Measurements from ENCODE around the gene GSTO2.

GSTO2 gene

DNA sequence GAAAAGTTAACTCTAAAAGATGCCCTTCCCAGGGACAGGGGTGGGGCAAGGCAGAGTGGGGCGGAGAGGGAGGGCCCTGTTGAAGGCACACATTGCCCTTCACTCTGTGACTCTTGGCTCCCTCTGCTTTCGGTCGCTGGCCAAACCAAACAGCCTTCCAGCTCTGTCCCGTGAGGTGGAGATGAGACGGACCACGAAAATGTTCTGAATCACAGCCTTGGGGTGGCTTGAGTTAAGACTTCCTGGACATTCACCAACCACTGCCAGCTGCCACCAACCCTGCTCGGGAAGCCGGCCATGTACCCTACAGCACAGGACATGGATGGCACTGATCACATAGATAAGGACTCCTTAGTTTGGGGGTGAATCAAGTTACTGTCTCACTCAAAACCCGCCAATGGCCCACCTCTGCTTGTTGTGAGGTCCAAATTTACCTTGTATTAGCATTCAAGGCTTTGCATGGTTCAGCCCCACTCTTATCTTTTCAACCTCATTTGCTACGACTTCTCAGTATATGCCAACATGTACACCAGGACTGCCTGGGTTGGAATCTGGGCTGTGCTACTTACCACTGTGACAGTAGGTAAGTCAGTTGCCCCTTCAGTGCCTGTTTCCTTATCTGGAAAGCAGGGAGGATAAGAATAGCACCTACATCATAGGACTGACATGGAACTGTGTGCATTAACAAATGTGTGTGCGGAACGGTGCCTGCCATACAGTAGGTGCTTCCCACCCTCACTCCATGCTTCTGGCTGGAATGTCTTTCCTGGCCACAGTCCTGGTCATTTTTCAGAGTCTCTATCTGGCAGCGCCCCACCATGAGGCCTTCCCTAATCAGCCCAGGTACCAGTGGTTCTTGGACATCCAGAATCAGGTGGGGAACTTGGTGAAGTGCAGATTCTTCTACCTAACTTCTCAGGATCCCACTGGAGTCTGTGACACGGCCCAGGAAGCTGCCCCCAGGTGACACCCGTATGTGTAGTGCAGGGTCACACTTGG lies 41.3 kb downstream of the GSTO2 start:
- peaks cover 65% of the 10 kb centered on the region for H3K36me3 ChIP-seq (ENCODE audit: control insufficient read depth, insufficient read depth, low read length)
- 95 to 98% methylated on average over 12 to 13 of the region's 15 CpGs for whole genome bisulfite sequencing, 2 experiments (ENCODE audit: insufficient coverage in 2 of 2)

DNA sequence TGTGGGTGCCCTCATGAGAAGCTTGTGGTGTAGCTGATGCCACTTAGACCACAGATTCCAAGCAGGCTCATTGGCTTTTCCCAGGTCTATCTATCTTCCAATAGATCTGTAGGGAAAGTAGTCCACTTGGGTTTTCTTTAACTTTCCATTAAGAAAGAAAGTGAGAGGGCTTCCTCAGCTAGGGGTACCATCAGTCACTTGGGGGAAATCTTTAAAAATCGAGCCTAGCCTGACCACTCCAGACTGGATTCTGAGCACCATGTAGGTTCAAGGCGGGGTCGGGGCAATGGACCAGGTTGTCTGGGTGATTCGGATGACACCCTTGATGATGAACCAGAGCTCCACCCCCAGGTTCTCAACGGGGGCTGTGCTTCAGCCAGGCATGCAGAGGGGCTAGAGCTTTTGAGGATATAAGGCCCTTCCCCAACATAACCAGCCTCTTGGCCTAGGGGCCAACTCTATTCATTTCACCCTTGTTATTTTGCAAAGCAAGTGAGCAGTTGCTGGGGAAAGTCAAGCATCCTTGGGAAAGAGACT lies 42.3 kb downstream of the GSTO2 start:
- H3K4me3 ChIP-seq (ENCODE audit: extremely low read depth, insufficient read depth, low read length, poor library complexity, severe bottlenecking) = no peak overlapping the region
- H3K27ac ChIP-seq (ENCODE audit: low read depth, low read length, severe bottlenecking) = no peak overlapping the region
- H3K36me3 ChIP-seq (ENCODE audit: control insufficient read depth, insufficient read depth, low read length) = peaks cover 75% of the 10 kb centered on the region
- 88 to 92% methylated on average over 4 to 5 of the region's 5 CpGs for WGBS, 2 experiments (ENCODE audit: insufficient coverage in 2 of 2)
- peaks cover 6% of the 10 kb centered on the region for H3K4me1 ChIP-seq (ENCODE audit: control insufficient read depth, insufficient read depth, low read length, poor library complexity, severe bottlenecking)
- H3K9me3 ChIP-seq (ENCODE audit: control insufficient read depth, low read length) = no peaks in the 10 kb centered on the region

More for the DNA sequence above, 41.3 kb downstream of the GSTO2 start:
- Histone ChIP-seq H3K4me1 (ENCODE audit: control insufficient read depth, insufficient read depth, low read length, poor library complexity, severe bottlenecking) (peaks cover 6% of the 10 kb centered on the region), H3K4me3 (ENCODE audit: extremely low read depth, insufficient read depth, low read length, poor library complexity, severe bottlenecking) (no peak overlapping the region), H3K27ac (ENCODE audit: low read depth, low read length, severe bottlenecking) (no peak overlapping the region), H3K9me3 (ENCODE audit: control insufficient read depth, low read length) (no peaks in the 10 kb centered on the region)

DNA sequence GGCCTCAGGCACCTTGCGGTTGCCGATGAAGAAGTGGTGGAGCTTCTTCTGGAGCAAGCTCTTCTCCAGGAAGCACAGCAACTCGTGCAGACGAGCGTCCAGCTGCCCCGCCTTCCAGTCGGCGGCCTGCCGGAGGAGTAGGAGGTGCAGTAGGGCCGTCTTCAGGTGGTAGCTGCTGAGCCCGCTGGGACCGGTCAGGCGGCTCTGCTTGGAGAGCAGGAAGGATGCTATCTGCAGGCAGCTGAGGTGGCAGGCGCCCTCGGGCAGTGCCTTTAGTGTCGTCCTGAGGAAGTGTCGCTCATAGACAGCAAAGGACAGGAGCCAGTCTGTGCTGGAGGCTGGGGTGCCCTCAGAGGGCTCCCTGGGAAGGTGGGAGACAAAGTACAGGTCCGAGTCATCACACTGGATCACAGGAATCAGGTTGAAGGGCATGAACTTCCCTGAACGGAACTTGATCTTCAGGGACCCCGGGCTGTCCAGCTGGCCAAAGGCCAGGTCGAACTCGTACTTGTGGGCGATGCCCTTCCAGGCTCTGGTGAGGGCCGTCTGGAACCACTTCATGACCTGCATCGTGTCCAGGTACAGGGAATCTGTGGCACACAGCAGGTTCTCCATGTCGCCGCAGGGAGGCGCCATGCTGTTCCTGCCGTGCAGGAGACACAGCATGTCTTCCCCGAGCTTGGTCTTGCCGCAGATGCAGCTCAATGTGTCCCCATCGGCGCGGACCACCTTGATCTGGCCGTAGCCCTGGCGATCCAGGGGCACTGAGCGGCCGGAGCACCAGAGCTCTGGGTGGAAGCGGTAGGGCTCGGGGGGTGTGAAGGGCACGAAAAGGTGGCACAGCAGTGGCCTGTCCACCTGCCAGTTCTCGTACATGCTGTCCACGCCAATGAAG lies 45.9 kb downstream of the GSTO2 start:
- no peak overlapping the region for H3K27ac ChIP-seq (ENCODE audit: low read depth, low read length, severe bottlenecking)
- WGBS, 2 experiments (ENCODE audit: insufficient coverage in 2 of 2) = 94 to 96% methylated on average over 39 to 40 of the region's 43 CpGs

DNA sequence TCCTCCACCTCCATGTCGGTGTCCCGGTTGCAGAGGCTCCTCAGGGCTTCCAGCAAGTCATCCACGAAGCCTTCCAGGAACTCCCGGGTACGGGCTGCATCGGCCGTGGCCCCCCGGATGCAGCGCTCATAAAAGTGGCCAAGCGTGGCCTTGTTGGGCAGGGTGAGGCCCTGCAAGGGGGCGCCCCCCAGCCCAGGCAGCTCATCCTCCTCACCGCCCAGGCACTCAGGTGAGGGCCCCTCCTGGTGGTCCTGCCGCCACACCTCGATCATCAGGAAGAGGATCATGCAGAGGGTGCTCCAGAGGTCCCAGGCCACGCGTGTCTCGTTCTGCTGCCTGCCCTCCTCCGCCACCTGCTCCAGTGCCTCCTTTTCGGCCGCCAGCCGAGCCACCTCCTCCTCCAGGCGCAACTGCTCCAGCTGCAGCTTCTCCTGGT lies 46.5 kb downstream of the GSTO2 start:
- peaks cover 19% of the 10 kb centered on the region for H3K4me1 ChIP-seq (ENCODE audit: control insufficient read depth, insufficient read depth, low read length, poor library complexity, severe bottlenecking)
- no peak overlapping the region for H3K4me3 ChIP-seq (ENCODE audit: extremely low read depth, insufficient read depth, low read length, poor library complexity, severe bottlenecking)
- no peak overlapping the region for H3K27ac ChIP-seq (ENCODE audit: low read depth, low read length, severe bottlenecking)
- peaks cover 81% of the 10 kb centered on the region for H3K36me3 ChIP-seq (ENCODE audit: control insufficient read depth, insufficient read depth, low read length)
- H3K9me3 ChIP-seq (ENCODE audit: control insufficient read depth, low read length) = no peaks in the 10 kb centered on the region
- WGBS, 2 experiments (ENCODE audit: insufficient coverage in 2 of 2) = 96 to 97% methylated on average over 15 to 22 of the region's 22 CpGs

More for the DNA sequence above, 45.9 kb downstream of the GSTO2 start:
- H3K4me3 ChIP-seq (ENCODE audit: extremely low read depth, insufficient read depth, low read length, poor library complexity, severe bottlenecking) = no peak overlapping the region
- H3K9me3 ChIP-seq (ENCODE audit: control insufficient read depth, low read length) = no peaks in the 10 kb centered on the region
- peaks cover 85% of the 10 kb centered on the region for H3K36me3 ChIP-seq (ENCODE audit: control insufficient read depth, insufficient read depth, low read length)
- H3K4me1 ChIP-seq (ENCODE audit: control insufficient read depth, insufficient read depth, low read length, poor library complexity, severe bottlenecking) = peaks cover 15% of the 10 kb centered on the region

DNA sequence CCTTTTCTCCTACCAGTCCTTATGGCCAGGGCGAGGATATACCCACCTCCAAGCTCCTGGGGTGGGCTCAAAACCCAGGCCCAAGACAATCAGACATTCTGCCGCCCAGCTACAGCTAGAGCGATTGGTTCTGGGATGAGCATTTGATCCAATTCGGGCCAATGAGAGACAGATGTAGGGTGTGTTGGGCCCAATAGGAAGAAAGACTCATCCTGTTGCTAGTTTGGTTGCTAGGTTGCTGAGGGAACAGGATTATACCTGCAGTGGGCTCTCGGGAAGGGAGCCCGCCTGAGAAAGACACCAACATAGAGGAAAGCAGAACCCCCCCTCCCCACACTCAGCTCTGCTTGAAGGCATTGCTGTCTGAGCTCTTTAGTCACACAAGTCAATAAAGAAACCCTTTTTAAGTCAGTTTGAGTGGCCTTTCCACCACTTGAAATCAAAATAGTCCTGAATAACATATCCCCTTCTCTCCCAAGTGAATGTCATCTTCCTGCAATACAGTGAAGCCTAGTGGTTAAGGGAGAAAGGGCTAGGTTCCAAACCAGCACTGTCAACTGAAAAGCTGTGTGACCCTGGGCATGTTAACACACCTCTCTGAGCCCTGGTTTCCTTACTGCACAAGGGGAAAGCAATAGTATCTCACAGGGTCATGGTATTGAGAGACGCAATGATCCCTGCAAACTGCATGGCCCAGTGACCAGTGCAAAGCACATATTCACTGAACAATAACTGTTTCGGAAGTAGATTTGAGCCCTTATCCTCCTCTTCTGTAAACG lies 47.5 kb downstream of the GSTO2 start:
- no peak overlapping the region for H3K4me3 ChIP-seq (ENCODE audit: extremely low read depth, insufficient read depth, low read length, poor library complexity, severe bottlenecking)
- H3K27ac ChIP-seq (ENCODE audit: low read depth, low read length, severe bottlenecking) = no peak overlapping the region
- H3K36me3 ChIP-seq (ENCODE audit: control insufficient read depth, insufficient read depth, low read length) = peaks cover 80% of the 10 kb centered on the region
- H3K9me3 ChIP-seq (ENCODE audit: control insufficient read depth, low read length) = no peaks in the 10 kb centered on the region
- H3K4me1 ChIP-seq (ENCODE audit: control insufficient read depth, insufficient read depth, low read length, poor library complexity, severe bottlenecking) = peaks cover 24% of the 10 kb centered on the region
- 96 to 97% methylated on average over 7 to 8 of the region's 9 CpGs for WGBS, 2 experiments (ENCODE audit: insufficient coverage in 2 of 2)

DNA sequence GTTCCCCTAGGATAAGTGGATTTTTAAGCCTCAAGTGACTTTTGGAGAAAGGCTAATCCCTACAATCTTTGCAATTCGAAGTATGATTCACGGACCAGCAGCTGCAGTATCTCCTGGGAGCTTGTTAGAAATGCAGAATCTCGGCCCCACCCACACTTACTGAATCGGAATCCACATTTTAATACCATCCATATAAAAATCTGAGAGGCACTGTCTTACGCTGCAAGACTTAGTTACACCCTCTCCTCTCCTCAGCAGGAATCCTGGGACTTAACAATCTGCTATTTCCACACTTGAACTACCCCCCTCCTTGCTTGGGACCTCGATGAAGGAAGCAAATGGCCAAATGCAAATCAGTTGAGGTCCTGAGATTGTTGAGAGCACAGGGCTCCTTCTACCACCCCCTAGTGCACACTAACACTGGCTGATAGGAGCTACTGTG lies 48.3 kb downstream of the GSTO2 start:
- peaks cover 30% of the 10 kb centered on the region for H3K4me1 ChIP-seq (ENCODE audit: control insufficient read depth, insufficient read depth, low read length, poor library complexity, severe bottlenecking)
- H3K4me3 ChIP-seq (ENCODE audit: extremely low read depth, insufficient read depth, low read length, poor library complexity, severe bottlenecking) = no peak overlapping the region
- H3K27ac ChIP-seq (ENCODE audit: low read depth, low read length, severe bottlenecking) = no peak overlapping the region
- H3K36me3 ChIP-seq (ENCODE audit: control insufficient read depth, insufficient read depth, low read length) = peaks cover 80% of the 10 kb centered on the region
- WGBS, 2 experiments (ENCODE audit: insufficient coverage in 2 of 2) = 41 to 49% methylated on average over 4 to 5 of the region's 6 CpGs
- no peaks in the 10 kb centered on the region for H3K9me3 ChIP-seq (ENCODE audit: control insufficient read depth, low read length)

DNA sequence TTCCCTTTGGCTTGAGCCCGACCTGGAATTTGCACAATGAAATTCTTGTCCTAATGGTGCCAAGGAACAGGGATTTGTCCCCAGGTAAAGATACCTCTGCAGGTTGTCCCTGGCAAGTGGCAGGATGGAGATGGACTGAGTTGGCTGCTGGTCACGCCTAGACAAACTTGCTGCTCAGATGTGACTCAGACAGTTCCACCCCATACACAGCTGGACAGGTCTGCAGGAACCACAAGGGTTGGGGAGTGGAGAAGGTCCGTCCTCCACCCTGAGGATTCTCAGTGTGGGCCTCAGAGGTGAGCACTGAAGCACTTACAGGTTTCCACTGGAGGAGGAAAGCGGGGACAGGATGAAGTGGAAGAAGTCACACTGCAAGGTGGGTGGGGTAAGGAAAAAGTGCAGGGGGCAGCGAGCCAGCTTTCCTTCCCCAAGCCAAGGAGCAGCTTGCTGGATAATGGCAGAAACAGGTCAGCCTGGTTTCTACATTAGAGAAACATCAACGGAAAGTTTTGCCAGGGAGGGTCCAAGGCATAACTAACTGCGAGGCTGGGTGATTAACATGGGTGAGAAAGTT lies 48.8 kb downstream of the GSTO2 start:
- Histone ChIP-seq H3K36me3 (ENCODE audit: control insufficient read depth, insufficient read depth, low read length) (peaks cover 76% of the 10 kb centered on the region), H3K27ac (ENCODE audit: low read depth, low read length, severe bottlenecking) (no peak overlapping the region), H3K4me1 (ENCODE audit: control insufficient read depth, insufficient read depth, low read length, poor library complexity, severe bottlenecking) (peaks cover 32% of the 10 kb centered on the region), H3K4me3 (ENCODE audit: extremely low read depth, insufficient read depth, low read length, poor library complexity, severe bottlenecking) (no peak overlapping the region), H3K9me3 (ENCODE audit: control insufficient read depth, low read length) (no peaks in the 10 kb centered on the region)
- WGBS, 2 experiments (ENCODE audit: insufficient coverage in 2 of 2) = 85 to 90% methylated on average over 6 of the region's 7 CpGs

DNA sequence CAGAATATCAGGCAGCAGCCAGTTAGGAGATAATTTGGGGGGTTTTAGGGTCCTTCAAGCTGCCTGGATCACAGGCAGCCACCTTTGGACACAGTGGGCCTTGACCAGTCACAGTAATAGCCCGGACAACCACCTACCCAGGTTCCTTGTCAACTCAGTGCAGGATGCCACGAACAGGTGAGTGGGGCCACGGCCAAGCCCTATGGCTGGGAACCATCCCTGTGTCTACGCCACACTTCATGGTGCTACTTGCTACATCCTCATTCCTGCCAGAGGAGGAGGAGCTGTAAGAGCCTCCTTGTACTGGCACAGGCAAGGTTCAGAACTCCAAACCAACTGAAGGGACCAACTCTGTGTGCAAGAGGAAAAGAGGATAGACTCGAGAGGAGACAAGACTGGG lies 49.3 kb downstream of the GSTO2 start:
- Histone ChIP-seq H3K9me3 (ENCODE audit: control insufficient read depth, low read length) (no peaks in the 10 kb centered on the region), H3K27ac (ENCODE audit: low read depth, low read length, severe bottlenecking) (no peak overlapping the region), H3K4me1 (ENCODE audit: control insufficient read depth, insufficient read depth, low read length, poor library complexity, severe bottlenecking) (peaks cover 33% of the 10 kb centered on the region), H3K36me3 (ENCODE audit: control insufficient read depth, insufficient read depth, low read length) (peaks cover 71% of the 10 kb centered on the region), H3K4me3 (ENCODE audit: extremely low read depth, insufficient read depth, low read length, poor library complexity, severe bottlenecking) (no peak overlapping the region)
- 95 to 100% methylated on average over 3 to 4 of the region's 5 CpGs for WGBS, 2 experiments (ENCODE audit: insufficient coverage in 2 of 2)

DNA sequence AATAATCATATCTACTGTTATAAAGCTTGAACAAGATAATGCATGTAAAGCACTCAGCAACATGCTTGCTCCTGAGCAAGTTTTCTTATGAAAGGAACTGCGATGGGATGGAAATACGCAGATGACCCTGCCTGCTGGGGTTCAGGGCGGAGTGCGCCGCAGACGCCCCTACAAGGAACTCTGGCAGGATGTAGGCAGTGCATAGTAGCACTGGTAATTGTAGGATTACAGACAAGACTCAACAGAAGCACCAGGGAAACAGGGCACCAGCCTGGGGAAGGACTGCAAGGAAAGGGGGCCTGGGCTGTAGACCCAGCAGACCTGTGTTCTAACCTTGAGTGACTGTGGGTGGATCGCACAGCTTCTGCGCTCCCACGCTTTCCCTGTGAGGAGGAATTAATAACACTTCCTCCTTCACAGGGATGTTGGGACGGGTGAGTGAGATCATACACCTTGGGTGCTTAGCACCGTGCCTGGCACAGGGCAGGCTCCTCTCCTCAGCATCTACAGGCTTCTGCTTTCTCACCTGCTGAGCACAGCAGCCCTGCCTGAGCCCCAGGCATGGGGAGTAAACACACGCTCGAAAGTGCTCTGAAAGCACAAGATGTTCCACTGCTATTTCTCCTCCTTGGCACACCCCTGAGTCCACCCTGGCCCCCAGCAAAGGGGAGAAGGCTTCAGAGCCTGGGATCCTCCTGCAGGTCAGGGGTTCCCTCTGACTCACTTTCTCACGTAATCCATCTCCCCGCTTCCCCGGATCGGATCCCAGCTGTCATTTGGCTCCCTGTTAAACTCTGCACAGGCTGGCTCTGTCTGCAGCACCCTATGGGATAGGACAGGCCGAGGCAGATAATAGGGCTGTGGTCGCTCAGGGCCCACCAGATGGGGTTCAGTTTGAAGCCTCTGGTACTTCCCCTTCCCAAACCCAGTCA lies 50.1 kb downstream of the GSTO2 start:
- Histone ChIP-seq H3K36me3 (ENCODE audit: control insufficient read depth, insufficient read depth, low read length) (peaks cover 70% of the 10 kb centered on the region), H3K9me3 (ENCODE audit: control insufficient read depth, low read length) (no peaks in the 10 kb centered on the region), H3K27ac (ENCODE audit: low read depth, low read length, severe bottlenecking) (no peak overlapping the region), H3K4me3 (ENCODE audit: extremely low read depth, insufficient read depth, low read length, poor library complexity, severe bottlenecking) (no peak overlapping the region), H3K4me1 (ENCODE audit: control insufficient read depth, insufficient read depth, low read length, poor library complexity, severe bottlenecking) (peaks cover 35% of the 10 kb centered on the region)
- WGBS, 2 experiments (ENCODE audit: insufficient coverage in 2 of 2) = 90 to 95% methylated on average over 13 to 15 of the region's 19 CpGs

All from mesodermal cell (in vitro differentiated cells).